GM21723 (cell line): ENCODE data around the gene CA6.
"Not testable (repeated sequence)": the region's sequence is repeated elsewhere in the genome, so short reads cannot be mapped to it uniquely, and the experiment has no call there.

Experiments
- ATAC-seq: cut with Tn5 transposase; IDR thresholded peaks from one replicate; pipeline ENCODE4 v1.9.1; 2021; ENCODE audit warnings: mild to moderate bottlenecking, moderate library complexity; ENCODE audit not compliant: unreplicated experiment

Gene CA6

GRCh38 chr1:8945568-8945967 lies at the start of gene CA6:
TSS of gene CA6 (plus strand) at chr1:8945868. CDS start at chr1:8945887, 19 bp downstream.
- ATAC-seq = no peak

GRCh38 chr1:8896775-8897174 lies 48.9 kb upstream of the CA6 start:
- not testable (repeated sequence) for ATAC-seq

- not testable (repeated sequence) for ATAC-seq
These were observed 48.2 kb upstream of the CA6 start for GRCh38 chr1:8897505-8897904.

GRCh38 chr1:8898418-8898817 lies 47.2 kb upstream of the CA6 start:
- not testable (repeated sequence) for ATAC-seq

GRCh38 chr1:8899046-8899445 lies 46.6 kb upstream of the CA6 start:
- no peak for ATAC-seq

- not testable (repeated sequence) for ATAC-seq
These were observed 45.0 kb upstream of the CA6 start for GRCh38 chr1:8900684-8901083.

- ATAC-seq = no peak
These were observed 42.9 kb upstream of the CA6 start for GRCh38 chr1:8902765-8903164.

GRCh38 chr1:8903410-8903809 lies 42.3 kb upstream of the CA6 start:
- no peak for ATAC-seq

GRCh38 chr1:8903908-8904650 lies 41.6 kb upstream of the CA6 start:
- ATAC-seq = no peak

GRCh38 chr1:8905582-8906191 lies 40.0 kb upstream of the CA6 start:
- ATAC-seq = no peak

GRCh38 chr1:8908388-8909151 lies 37.1 kb upstream of the CA6 start:
- ATAC-seq = no peak

GRCh38 chr1:8910331-8910730 lies 35.3 kb upstream of the CA6 start:
- ATAC-seq = no peak

- ATAC-seq = no peak
These were observed 34.8 kb upstream of the CA6 start for GRCh38 chr1:8910914-8911313.

- no peak for ATAC-seq
These were observed 34.0 kb upstream of the CA6 start for GRCh38 chr1:8911416-8912309.

- no peak for ATAC-seq
These were observed 32.2 kb upstream of the CA6 start for GRCh38 chr1:8913457-8913856.

- ATAC-seq = no peak
These were observed 31.2 kb upstream of the CA6 start for GRCh38 chr1:8914466-8914865.

- ATAC-seq = no peak
These were observed 30.2 kb upstream of the CA6 start for GRCh38 chr1:8915446-8915845.

- not testable (repeated sequence) for ATAC-seq
These were observed 28.1 kb upstream of the CA6 start for GRCh38 chr1:8917536-8917935.

- ATAC-seq = no peak
These were observed 22.7 kb upstream of the CA6 start for GRCh38 chr1:8922962-8923361.

GRCh38 chr1:8925406-8925805 lies 20.3 kb upstream of the CA6 start:
- no peak for ATAC-seq

GRCh38 chr1:8925960-8926359 lies 19.7 kb upstream of the CA6 start:
- ATAC-seq = no peak
